ENCODE results near the gene CELA2A. TPM values are rescaled to one million over a fixed set of nuclear protein-coding genes. Genes with fewer than 3 reads are reported as not detected.

CELA2A gene
- total RNA-seq, 2 donors from 2014 or later: not detected

Other genes starting within 250 kb of the CELA2A start
- not detected for gene FHAD1, start 209.5 kb upstream of the CELA2A start, total RNA-seq
- gene EFHD2, start 46.8 kb upstream of the CELA2A start, total RNA-seq: 10 to 100 TPM; 44.6 to 90.4 TPM
- gene CTRC, start 18.3 kb upstream of the CELA2A start, total RNA-seq: not detected
- not detected for gene CELA2B, start 19.4 kb downstream of the CELA2A start, total RNA-seq
- 10 to 100 TPM; 17.1 to 17.9 TPM for gene CASP9, start 67.5 kb downstream of the CELA2A start, total RNA-seq
- gene DNAJC16, start 70.1 kb downstream of the CELA2A start, total RNA-seq: 10 to 100 TPM in 1 of 2 donors, 1 to 10 TPM in 1; 8.6 to 10.0 TPM
- gene AGMAT, start 128.3 kb downstream of the CELA2A start, total RNA-seq: 10 to 100 TPM in 1 of 2 donors, 1 to 10 TPM in 1; 9.7 to 16.6 TPM
- 10 to 100 TPM; 28.3 to 39.3 TPM for gene DDI2, start 160.7 kb downstream of the CELA2A start, total RNA-seq
- 10 to 100 TPM; 32.2 to 50.5 TPM for gene PLEKHM2, start 227.6 kb downstream of the CELA2A start, total RNA-seq

Data from activated T-helper 17 cell treated with anti-CD3 and anti-CD28 coated beads, Interleukin-2, amount 50 U/mL, for 72 hours (primary cell).